Cerebellar cortex (tissue), 1 donor: ENCODE measurements around the gene CFAP141.

ENCODE experiments used
- DNase-seq: peaks from one replicate; pipeline ENCODE4 v3.0.0-alpha.2; 2015; ENCODE audit warnings: low spot score

The CFAP141 gene

DNA sequence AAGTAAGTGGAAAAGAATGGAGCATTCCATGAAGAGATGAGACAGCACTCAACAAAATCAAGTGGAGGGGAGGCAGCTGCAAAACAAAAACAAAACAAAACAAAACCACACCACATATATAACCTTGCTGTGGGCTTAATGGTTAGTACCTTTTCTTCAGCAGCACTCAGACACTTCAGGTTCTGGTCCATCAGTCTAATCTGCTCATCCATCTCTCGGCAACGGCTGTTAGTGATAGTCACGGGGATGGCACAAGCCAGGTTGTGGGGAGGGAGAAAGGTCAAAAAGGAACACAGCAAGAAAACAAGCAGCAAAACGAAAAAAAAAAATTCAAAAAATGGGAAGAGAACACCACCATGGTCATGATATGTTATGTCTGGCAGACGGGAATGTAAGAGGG lies 34.3 kb downstream of the CFAP141 start:
- DNase-seq: no peak

DNA sequence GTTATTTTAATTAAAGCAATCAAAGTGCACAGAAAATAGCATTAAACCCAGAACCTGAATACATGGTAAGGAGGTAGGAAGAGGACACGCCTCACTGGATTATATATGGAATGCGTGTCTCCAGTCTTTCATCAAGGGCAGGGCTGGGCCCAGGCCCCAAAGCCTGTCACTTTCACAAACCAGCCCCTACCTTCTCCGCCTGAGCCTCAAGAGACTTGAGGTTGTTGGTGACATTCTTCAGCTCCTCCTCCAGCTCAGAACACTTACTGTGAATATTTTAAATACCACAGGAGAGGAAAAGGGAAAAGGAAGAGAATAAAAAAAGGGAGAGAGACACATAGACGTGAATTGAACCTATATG lies 34.9 kb downstream of the CFAP141 start:
- DNase-seq: no peak

DNA sequence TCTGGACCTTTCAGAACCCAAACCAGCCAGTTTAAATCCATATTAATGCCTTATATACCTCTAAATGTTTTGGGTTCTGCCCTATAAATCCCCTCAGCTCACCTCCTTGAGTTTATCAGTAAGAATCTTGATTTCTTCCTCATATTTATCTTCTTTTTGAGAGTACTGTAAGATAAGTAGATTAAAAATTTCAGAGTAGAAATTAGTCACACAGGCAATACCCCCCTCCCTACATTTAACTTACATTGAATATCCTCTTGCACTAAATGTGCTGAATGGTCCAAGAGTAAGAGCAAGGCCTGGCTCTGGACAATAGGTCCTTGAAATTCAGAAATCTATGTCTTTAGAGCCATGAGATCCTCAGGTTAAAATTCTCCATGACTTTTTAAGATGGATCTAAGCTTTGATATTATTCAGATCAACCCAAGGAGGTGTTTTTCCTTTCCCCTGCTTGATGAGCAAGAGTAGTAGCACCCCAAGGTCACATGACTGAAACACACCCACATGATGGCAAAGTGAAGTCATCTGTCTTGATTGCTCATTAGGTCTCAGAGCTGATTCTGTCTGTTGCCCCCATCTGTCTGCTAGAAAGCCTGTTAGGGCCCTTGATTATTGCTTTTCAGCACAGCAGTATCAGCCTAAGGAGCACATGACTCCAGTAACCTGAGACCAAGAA lies 35.4 kb downstream of the CFAP141 start:
- DNase-seq: no peak

DNA sequence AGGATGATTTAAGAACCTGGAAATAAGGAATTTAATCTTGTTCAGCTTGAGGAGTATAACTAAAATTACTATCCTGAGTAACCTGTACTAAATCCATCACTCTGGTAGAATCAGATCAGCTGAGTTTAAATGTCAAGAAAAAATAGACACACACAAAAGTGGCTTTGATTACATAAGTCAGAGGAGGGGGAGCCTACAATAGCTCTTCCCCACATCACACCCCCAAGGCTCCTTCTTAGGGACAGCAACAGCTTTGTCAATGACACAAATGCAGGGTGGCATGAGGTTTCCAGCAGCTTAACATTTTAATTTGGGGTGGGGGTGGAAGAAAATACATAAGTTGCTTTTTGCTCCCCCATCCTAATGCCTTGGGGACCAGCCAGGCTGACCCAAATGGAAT lies 38.7 kb downstream of the CFAP141 start:
- no peak for DNase-seq

DNA sequence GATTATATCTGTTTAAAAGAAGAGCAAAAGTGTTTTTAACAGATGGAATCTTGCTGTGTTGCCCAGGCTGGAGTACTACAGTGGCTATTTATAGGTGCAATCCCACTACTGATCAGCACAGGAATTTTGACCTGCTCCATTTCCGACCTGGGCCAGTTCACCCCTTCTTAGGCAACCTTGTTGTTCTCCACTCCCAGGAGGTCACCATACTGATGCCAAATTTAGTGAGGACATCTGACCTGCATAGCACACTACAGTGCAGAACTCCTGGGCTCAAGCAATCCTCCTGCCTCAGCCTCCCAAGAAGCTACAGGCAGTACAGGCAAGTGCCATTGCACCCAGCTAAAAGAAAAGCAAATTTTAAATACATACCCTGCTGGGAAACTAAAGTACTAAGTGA lies 39.9 kb downstream of the CFAP141 start:
- DNase-seq: no peak

DNA sequence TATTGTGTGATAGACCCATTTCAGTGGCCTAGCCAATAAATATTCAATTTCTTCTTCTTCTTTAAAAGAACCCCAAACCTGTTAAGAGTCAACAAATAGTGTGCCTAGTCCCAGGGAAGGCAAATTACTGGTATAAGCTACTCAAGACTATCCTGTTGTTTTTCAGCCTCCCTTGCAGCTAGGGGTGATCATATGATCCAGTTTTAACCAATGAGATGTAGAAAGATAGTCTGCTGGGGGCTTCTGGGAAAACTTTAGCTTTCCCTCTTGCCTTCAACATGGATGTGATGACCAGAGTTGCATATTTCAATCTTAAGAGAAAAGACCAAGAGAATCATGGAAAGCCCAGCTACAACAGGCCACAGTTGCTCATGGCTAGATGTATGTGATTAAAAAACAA lies 46.6 kb downstream of the CFAP141 start:
- DNase-seq: no peak

DNA sequence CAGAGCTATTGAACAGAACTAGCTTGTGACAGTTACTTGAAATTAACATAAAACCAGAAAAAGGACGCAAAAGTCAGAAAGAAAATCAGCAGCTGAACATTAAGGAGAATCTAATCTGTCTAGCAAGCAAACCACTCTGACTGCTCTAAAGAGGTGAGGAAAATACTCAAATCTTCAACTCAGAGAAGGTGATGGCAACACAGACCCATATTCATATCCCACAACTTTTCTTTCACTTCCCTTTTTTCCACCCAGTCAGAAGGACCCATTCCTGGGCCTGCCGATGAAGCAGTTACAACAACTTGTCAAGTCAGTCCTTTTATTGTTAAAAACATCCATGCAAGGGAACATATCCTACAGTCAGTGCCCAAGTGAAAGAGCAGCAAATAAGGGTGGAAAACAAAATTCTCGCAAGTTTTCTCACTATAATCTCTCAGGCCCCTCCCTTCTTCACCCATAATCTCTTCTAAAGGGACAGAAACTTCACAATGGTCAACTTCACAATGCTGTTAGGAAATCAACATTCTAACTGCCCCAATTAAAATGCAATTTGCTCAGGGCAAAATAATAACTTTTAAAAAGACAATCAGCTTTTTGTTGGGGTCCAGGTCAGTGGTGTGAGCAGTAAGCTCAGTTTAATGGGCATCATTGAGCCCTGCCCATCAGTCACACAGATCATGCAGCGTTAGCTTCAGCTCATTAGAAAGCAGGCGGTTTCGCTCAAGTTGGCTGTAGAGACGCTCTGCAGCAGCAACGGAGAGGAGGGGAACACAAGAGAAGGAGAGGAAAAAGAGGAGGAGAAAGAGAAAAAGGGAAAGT lies 47.6 kb downstream of the CFAP141 start:
- DNase-seq: no peak

DNA sequence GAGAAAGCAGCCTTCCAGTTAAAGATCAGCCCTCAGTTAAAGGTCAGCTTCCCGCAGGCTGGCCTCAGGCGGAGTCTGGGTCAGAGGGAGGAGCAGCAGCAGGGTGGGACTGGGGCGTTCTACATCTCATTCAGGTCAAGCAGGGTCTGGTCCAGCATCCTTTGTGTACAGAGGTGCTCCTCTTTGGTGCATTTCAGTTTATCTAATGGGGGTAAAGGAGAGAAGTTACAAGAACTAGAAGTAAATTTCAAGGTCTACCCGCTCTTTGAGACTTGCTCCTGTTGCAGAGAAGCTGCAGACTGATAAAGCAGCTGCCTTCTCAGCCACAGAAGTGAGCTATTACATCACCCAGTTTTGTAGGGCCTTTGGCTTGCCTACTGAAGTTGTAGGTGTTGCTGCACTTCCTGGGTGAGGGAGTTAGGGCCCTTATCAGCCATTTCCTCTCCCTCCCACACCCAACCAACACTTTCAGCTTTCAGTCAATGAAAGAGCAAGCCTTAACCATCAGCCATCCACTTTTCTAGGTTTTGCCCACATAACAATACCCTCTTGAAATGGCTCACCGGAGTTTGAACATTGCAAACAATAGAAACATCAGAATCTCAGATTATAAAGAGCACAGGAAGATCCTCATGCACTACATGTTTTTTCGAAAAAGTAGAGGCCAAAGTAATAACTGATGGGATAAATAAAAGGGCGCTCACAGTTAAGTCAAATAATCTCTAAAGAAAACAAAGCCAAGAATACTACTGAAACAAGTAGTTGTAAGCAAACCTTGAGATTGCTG lies 48.4 kb downstream of the CFAP141 start:
- DNase-seq: no peak

DNA sequence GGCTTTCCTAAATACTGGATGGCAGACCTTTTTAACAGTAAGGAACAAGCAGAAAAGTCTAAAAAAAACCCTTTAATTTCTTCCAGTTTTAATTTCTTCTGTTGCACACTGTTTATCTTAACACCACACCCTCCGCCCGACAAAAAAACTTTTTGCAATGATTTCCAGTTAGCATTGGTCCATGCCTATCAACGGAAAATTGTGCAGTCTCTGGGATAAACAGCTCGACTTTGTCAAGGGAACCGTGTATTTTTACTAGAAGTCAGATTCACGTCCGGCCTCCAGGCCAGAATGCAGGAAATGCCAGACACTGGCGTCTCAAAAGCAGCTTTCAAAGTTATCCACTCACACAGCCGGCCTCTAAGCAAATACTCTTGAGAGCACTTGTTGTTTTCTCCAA lies 50.9 kb downstream of the CFAP141 start:
- no peak for DNase-seq

DNA sequence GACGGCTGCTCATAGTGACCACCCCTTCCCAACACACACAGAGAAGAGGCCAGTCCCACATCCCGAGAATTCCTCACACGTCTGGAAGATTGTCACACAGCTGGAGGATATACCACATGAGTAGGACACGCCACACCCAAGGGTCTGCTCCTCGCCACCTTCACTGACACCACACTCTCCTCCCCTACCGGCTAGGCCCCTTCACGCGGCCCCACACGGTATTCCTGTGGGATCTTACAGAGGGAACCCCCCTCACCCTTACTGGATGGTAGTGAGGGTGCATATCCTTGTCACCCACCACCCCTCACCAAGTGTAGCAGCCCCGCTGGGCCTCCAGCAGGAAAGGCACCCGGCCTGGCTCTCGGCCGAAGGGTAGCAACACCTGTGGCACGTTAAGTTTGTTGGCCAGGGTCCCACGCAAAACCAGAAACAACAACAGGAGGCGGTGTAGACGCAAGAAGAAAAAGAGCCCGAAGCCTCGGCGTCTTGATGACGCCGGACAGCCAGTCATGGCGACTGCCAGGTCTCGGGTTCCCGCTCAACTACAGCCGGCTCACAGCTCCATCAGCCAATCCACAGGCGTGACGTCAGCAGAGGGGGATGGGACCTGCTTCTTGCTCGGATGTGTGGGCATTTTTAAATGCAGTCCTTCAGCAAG lies 51.5 kb downstream of the CFAP141 start, which contains the start of gene NUP210L:
NUP210L (minus strand) TSS at position 540 of the 658 bp plus-strand sequence.
- peak; percentile 46 for DNase-seq

DNA sequence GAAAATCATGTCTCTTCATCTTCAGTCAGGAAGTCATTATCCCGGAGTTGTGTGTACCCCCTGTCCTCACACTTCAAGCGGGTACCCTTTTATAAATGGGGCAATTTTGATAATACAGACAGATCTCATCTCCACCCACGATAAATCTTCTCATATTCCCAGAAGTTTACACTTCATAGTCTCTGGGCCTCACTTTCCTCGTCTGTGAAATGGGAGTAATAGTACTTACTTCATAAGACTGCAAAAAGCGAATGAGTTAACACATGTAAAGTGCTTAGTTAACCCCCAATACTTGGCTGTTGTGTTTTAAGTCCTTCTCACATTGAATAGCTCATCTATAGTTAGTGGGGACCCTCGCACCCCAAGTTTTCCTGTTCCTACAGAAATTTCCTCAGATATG lies 52.1 kb downstream of the CFAP141 start:
- DNase-seq: no peak

DNA sequence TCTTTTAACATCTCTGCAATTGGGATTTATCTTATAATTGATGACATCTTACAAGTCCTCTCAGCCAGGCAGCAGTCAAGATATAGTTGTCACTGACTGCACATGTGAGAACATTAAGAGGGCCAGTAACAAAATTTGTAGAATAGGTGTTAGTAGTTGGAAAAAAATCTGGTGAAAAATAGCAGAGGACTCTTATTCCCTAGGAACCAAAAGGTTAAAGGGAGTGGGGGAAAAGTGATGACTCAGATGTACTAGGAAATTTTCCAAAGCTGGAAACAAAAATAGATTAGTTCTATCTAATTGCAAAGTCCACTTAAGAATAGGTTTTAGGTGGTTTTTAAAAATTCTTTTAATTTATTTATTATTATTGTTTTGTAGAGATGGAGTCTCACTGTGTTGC lies 54.8 kb downstream of the CFAP141 start:
- no peak for DNase-seq
